HG02623 (cell line): ENCODE results near the gene WNK1.

Experiments
- ATAC-seq: cut with Tn5 transposase; IDR thresholded peaks from one replicate; pipeline ENCODE4 v1.9.1; 2021; ENCODE audit warnings: moderate library complexity; ENCODE audit not compliant: unreplicated experiment

Gene WNK1

GRCh38 chr12:851343-851742, 99.0 kb downstream of the WNK1 start:
- no peak for ATAC-seq

DNA sequence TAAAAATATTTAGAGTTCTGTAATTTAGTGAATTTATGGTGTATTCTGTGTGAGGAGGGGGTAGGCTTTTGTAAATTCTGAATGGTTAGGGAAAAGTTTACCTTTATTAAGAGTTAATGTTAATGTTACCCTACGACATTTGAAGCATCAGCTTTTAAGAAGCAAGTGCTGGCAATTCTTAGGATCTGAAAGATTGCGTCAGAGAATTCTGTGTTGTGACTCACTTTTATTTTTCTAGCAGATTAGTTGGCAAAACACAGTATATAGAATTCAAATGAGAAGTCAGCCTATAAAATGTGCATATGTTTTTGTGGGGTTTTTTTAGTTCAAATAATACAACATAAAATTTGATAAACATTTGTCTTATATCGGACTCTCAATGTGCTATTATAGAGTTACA, 99.5 kb downstream of the WNK1 start:
- no peak for ATAC-seq

- no peak for ATAC-seq
These were observed 100.5 kb downstream of the WNK1 start for GRCh38 chr12:852864-853263.

DNA sequence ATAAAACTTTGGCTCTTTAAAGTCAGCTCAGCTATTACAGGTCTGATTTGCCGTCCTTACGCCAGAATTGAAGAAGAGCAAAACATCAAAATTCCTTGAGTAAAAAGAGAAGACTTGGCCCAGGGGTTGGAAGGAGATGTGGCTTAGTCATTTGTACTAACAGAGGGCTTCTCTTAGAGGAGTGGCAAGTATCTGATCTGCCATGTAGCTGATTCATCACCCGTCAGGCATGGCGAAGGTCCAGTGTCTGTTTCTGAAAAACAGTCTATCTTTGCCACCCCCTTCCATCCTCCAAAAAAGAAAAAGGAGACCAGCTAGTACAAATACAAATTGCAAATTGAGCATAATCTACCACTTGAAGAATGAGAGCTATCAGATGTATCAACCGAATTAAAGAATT, 105.2 kb downstream of the WNK1 start:
- no peak for ATAC-seq

DNA sequence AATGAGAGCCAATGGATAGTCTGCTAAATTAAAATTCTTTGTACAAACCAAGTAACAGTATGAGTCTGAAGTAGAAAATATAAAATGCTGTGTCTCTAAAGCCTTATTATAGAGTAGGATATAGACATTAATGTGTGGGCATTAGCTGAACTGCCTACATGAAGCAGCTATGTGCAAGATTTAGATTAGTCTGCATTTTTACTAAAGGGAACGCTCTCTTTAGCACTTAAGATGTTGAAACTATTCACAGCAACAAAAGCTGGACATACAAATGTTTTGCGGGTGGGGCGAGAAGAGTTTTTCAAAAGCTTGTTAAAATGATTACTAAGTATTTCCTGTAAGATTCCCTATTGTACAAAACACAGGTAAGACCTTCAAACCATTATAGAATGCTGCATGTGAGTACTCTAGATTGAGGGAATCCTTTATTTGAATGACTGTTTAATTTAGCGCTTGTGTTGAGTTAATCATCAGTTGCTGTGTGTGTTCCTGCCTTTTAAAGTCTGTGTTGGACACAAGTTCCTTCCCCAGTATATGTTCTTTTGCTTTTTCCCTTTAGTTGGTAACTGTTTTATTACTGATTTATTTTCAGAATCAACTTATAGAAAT, 110.0 kb downstream of the WNK1 start:
- ATAC-seq: no peak

DNA sequence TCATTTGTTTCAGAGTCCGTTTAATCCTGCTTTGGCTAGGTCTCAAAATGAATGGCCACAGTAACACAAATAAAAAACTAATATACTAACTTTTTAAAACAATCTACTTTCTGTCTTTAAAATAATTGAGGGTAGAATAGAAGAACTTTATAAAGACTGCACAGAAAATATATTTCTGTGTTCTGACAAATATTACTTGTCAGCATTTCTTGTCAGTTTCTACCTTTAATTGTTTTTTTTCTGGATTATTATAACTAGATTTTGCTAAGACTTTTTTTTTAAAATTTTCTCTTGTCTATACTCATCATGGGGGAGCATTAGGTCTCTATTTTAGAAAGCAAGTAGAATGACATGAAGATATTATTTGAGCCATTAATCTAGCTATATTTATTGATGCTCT, 110.9 kb downstream of the WNK1 start:
- no peak for ATAC-seq

DNA sequence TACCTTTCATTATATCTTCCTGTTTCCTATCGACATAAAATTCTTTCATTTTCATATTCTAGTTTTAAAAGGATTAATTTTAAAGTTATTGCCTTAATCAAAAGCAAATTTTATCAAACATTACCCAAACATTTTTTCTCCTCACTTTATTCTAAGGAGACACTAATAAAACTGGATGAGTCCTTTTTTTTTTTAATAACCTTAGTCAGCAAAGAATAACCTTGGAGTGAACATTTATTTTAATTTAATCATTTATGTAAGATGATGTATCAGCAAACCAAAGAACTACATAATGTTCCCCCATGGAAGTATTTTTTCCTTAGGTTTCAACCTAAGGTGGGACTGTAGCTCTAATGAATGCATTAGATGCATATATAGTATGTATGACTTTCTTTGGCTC, 113.2 kb downstream of the WNK1 start:
- no peak for ATAC-seq

DNA sequence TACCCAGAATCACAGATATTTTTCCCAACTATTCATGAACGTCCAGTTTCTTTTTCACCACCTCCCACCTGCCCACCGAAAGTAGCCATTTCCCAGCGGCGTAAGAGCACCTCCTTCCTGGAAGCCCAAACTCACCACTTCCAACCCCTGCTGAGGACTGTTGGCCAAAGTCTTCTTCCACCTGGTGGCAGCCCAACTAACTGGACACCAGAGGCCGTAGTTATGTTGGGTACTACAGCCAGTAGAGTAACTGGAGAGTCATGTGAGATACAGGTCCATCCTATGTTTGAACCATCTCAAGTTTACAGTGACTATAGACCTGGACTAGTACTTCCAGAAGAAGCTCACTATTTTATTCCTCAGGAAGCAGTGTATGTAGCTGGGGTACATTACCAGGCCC, 115.5 kb downstream of the WNK1 start:
- ATAC-seq: no peak

DNA sequence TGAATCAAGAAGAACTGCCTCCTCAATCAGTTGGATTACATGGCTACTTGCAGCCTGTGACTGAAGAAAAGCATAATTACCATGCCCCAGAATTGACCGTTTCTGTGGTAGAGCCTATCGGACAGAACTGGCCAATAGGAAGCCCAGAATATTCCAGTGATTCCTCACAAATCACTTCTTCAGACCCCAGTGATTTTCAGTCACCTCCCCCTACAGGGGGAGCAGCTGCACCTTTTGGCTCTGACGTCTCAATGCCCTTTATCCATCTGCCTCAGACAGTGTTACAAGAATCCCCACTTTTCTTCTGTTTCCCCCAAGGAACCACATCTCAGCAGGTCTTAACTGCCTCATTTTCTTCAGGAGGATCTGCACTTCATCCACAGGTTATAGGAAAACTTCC, 116.3 kb downstream of the WNK1 start:
- no peak for ATAC-seq

GRCh38 chr12:870378-870777, 118.0 kb downstream of the WNK1 start:
- no peak for ATAC-seq

GRCh38 chr12:873954-874353, 121.6 kb downstream of the WNK1 start:
- ATAC-seq: no peak

- no peak for ATAC-seq
These were observed 127.3 kb downstream of the WNK1 start for GRCh38 chr12:879641-880040.

DNA sequence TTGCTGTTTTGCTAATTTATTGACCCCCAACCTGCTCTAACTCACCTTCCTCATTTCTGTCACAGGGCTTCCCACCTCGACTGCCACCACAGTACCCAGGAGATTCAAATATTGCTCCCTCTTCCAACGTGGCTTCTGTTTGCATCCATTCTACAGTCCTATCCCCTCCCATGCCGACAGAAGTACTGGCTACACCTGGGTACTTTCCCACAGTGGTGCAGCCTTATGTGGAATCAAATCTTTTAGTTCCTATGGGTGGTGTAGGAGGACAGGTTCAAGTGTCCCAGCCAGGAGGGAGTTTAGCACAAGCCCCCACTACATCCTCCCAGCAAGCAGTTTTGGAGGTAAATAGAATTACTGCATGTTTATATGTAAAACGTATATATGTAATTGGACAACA, 128.3 kb downstream of the WNK1 start:
- ATAC-seq: no peak

DNA sequence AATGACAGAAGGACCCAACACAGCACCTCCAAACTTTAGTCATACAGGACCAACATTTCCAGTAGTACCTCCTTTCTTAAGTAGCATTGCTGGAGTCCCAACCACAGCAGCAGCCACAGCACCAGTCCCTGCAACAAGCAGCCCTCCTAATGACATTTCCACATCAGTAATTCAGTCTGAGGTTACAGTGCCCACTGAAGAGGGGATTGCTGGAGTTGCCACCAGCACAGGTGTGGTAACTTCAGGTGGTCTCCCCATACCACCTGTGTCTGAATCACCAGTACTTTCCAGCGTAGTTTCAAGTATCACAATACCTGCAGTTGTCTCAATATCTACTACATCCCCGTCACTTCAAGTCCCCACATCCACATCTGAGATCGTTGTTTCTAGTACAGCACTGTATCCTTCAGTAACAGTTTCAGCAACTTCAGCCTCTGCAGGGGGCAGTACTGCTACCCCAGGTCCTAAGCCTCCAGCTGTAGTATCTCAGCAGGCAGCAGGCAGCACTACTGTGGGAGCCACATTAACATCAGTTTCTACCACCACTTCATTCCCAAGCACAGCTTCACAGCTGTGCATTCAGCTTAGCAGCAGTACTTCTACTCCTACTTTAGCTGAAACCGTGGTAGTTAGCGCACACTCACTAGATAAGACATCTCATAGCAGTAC, 132.5 kb downstream of the WNK1 start:
- no peak for ATAC-seq

DNA sequence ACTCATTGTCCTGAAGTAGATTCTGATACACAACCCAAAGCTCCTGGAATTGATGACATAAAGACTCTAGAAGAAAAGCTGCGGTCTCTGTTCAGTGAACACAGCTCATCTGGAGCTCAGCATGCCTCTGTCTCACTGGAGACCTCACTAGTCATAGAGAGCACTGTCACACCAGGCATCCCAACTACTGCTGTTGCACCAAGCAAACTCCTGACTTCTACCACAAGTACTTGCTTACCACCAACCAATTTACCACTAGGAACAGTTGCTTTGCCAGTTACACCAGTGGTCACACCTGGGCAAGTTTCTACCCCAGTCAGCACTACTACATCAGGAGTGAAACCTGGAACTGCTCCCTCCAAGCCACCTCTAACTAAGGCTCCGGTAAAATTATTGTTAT, 133.3 kb downstream of the WNK1 start:
- ATAC-seq: no peak

GRCh38 chr12:886206-886605, 133.8 kb downstream of the WNK1 start:
- ATAC-seq: no peak

- ATAC-seq: no peak
These were observed 141.8 kb downstream of the WNK1 start for GRCh38 chr12:894226-894625.

GRCh38 chr12:896031-896430, 143.7 kb downstream of the WNK1 start:
- ATAC-seq: no peak

DNA sequence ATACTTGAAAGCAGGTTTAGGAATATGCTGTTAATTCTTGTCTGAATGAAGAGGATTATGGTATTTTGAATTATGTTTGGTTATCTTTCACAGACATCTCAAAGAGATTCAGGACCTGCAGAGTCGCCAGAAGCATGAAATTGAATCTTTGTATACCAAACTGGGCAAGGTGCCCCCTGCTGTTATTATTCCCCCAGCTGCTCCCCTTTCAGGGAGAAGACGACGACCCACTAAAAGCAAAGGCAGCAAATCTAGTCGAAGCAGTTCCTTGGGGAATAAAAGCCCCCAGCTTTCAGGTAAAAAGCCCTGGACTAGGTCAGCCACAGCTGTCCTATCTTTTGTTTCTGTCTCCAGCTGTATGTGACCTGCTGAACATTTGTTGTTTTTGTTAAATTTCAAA, 145.0 kb downstream of the WNK1 start:
- no peak for ATAC-seq

- no peak for ATAC-seq
These were observed 150.2 kb downstream of the WNK1 start for GRCh38 chr12:902581-902980.

- no peak for ATAC-seq
These were observed 150.7 kb downstream of the WNK1 start for GRCh38 chr12:903055-903454.

- no peak for ATAC-seq
These were observed 151.6 kb downstream of the WNK1 start for GRCh38 chr12:904010-904414.
